ENCODE data around the gene SRMS. TPM values are rescaled to one million over a fixed set of nuclear protein-coding genes. Genes with fewer than 3 reads are reported as not detected.
"Not testable (repeated sequence)": the region's sequence is repeated elsewhere in the genome, so short reads cannot be mapped to it uniquely, and the experiment has no call there.

SRMS gene
- total RNA-seq, 1 donor from 2014 or later = not detected

GRCh38 chr20:63518351-63518861 lies 29.1 kb downstream of the SRMS start:
- intact Hi-C loops (cut with DNase I) = no loop called here
- no peak for ATAC-seq
- DNase-seq (ENCODE audit: missing footprints) = peak; percentile 66

- DNase-seq (ENCODE audit: missing footprints) = peak; percentile 63
- ATAC-seq = no peak
These were observed 29.9 kb downstream of the SRMS start for GRCh38 chr20:63517376-63518309.

GRCh38 chr20:63514520-63514919 lies 33.0 kb downstream of the SRMS start:
- DNase-seq (ENCODE audit: missing footprints); intact Hi-C loops (cut with DNase I): not testable (repeated sequence)

More at GRCh38 chr20:63517376-63518309, 29.9 kb downstream of the SRMS start:
- intact Hi-C loops (cut with DNase I) = no loop called here

GRCh38 chr20:63513207-63513606 lies 34.3 kb downstream of the SRMS start:
- intact Hi-C loops (cut with DNase I) = no loop called here
- no peak for DNase-seq (ENCODE audit: missing footprints)

More at GRCh38 chr20:63514520-63514919, 33.0 kb downstream of the SRMS start:
- not testable (repeated sequence) for ATAC-seq

GRCh38 chr20:63509088-63509564 lies 38.4 kb downstream of the SRMS start:
- DNase-seq (ENCODE audit: missing footprints) = no peak
- intact Hi-C loops (cut with DNase I) = no loop called here
- peak; percentile 51 for ATAC-seq

More at GRCh38 chr20:63513207-63513606, 34.3 kb downstream of the SRMS start:
- no peak for ATAC-seq

- ATAC-seq (no peak), DNase-seq (ENCODE audit: missing footprints) (peak; percentile 40)
- intact Hi-C loops (cut with DNase I) = no loop called here
These were observed 39.3 kb downstream of the SRMS start for GRCh38 chr20:63508072-63508768.

- DNase-seq (ENCODE audit: missing footprints) (peak; percentile 27), ATAC-seq (no peak)
- intact Hi-C loops (cut with DNase I) = no loop called here
These were observed 40.3 kb downstream of the SRMS start for GRCh38 chr20:63507083-63507743.

- ATAC-seq (no peak), DNase-seq (ENCODE audit: missing footprints) (peak; percentile 21)
- intact Hi-C loops (cut with DNase I) = no loop called here
These were observed 41.8 kb downstream of the SRMS start for GRCh38 chr20:63505723-63506122.

- no peak for ATAC-seq
- intact Hi-C loops (cut with DNase I) = no loop called here
- peak; percentile 53 for DNase-seq (ENCODE audit: missing footprints)
These were observed 42.3 kb downstream of the SRMS start for GRCh38 chr20:63505281-63505680.

GRCh38 chr20:63504642-63505041 lies 42.9 kb downstream of the SRMS start:
- ATAC-seq (no peak), DNase-seq (ENCODE audit: missing footprints) (no peak)
- intact Hi-C loops (cut with DNase I) = no loop called here

GRCh38 chr20:63503524-63503923 lies 44.0 kb downstream of the SRMS start:
- intact Hi-C loops (cut with DNase I) = no loop called here
- ATAC-seq = no peak
- DNase-seq (ENCODE audit: missing footprints) = peak; percentile 44

- ATAC-seq = no peak
- DNase-seq (ENCODE audit: missing footprints) = peak; percentile 15
- intact Hi-C loops (cut with DNase I) = no loop called here
These were observed 44.8 kb downstream of the SRMS start for GRCh38 chr20:63502671-63503172.

- intact Hi-C loops (cut with DNase I) = no loop called here
- DNase-seq (ENCODE audit: missing footprints) = peak; percentile 85
- ATAC-seq = peak; percentile 45
These were observed 45.5 kb downstream of the SRMS start for GRCh38 chr20:63501818-63502670.

- ATAC-seq = no peak
- intact Hi-C loops (cut with DNase I) = no loop called here
- DNase-seq (ENCODE audit: missing footprints) = peak; percentile 37
These were observed 46.4 kb downstream of the SRMS start for GRCh38 chr20:63500902-63501817.

- ATAC-seq (peak; percentile 23), DNase-seq (ENCODE audit: missing footprints) (peak; percentile 56)
- intact Hi-C loops (cut with DNase I) = no loop called here
These were observed 47.2 kb downstream of the SRMS start for GRCh38 chr20:63500151-63500901.

GRCh38 chr20:63499338-63499969 lies 48.1 kb downstream of the SRMS start:
- DNase-seq (ENCODE audit: missing footprints) (peak; percentile 33), ATAC-seq (no peak)
- intact Hi-C loops (cut with DNase I) = no loop called here
